IPS-18a (cell line): ENCODE measurements around the gene FFAR4.

ENCODE experiments used
- H3K27ac ChIP-seq: one replicate; pipeline ENCODE4 v1.5.1; 2013; ENCODE audit warnings: low read length
- H3K27me3 ChIP-seq: one replicate; pipeline ENCODE4 v1.6.1; 2013; ENCODE audit warnings: mild to moderate bottlenecking, low read length; ENCODE audit not compliant: control insufficient read depth, insufficient read depth
- H3K36me3 ChIP-seq: one replicate; pipeline ENCODE4 v1.6.1; 2013; ENCODE audit warnings: low read depth, low read length; ENCODE audit not compliant: control insufficient read depth
- H3K4me1 ChIP-seq: one replicate; pipeline ENCODE4 v1.6.1; 2013; ENCODE audit warnings: low read depth, low read length; ENCODE audit not compliant: control insufficient read depth
- H3K4me3 ChIP-seq: one replicate; pipeline ENCODE4 v1.5.1; 2013; ENCODE audit warnings: low read length
- H3K9ac ChIP-seq: one replicate; pipeline ENCODE4 v1.6.1; 2013; ENCODE audit warnings: mild to moderate bottlenecking, low read length, moderate library complexity
- H3K9me3 ChIP-seq: one replicate; pipeline ENCODE4 v1.6.1; 2013; ENCODE audit warnings: low read depth, low read length; ENCODE audit not compliant: control insufficient read depth

Gene FFAR4

GRCh38 chr10:93573924-93574323 is 7.5 kb downstream of the FFAR4 start:
- Histone ChIP-seq H3K9me3 (no peaks in the 10 kb centered on the region), H3K9ac (no peak overlapping the region), H3K4me1 (no peaks in the 10 kb centered on the region), H3K27ac (no peak overlapping the region), H3K27me3 (peaks cover 35% of the 10 kb centered on the region), H3K36me3 (no peaks in the 10 kb centered on the region), H3K4me3 (no peak overlapping the region)

- peaks cover 7% of the 10 kb centered on the region for H3K27me3 ChIP-seq
- no peaks in the 10 kb centered on the region for H3K36me3 ChIP-seq
- no peak overlapping the region for H3K9ac ChIP-seq
- H3K9me3 ChIP-seq, result no peaks in the 10 kb centered on the region
- no peak overlapping the region for H3K4me3 ChIP-seq
- H3K4me1 ChIP-seq, result no peaks in the 10 kb centered on the region
- H3K27ac ChIP-seq, result no peak overlapping the region
These were observed 10.4 kb downstream of the FFAR4 start for GRCh38 chr10:93576888-93577287.

GRCh38 chr10:93577565-93577964 is 11.1 kb downstream of the FFAR4 start:
- Histone ChIP-seq H3K4me1 (no peaks in the 10 kb centered on the region), H3K9me3 (no peaks in the 10 kb centered on the region), H3K36me3 (no peaks in the 10 kb centered on the region), H3K27ac (no peak overlapping the region), H3K4me3 (no peak overlapping the region), H3K27me3 (no peaks in the 10 kb centered on the region), H3K9ac (no peak overlapping the region)

GRCh38 chr10:93579089-93579488 is 12.6 kb downstream of the FFAR4 start:
- H3K4me1 ChIP-seq, result no peaks in the 10 kb centered on the region
- no peaks in the 10 kb centered on the region for H3K36me3 ChIP-seq
- H3K9me3 ChIP-seq, result no peaks in the 10 kb centered on the region
- no peak overlapping the region for H3K9ac ChIP-seq
- no peak overlapping the region for H3K4me3 ChIP-seq
- no peaks in the 10 kb centered on the region for H3K27me3 ChIP-seq
- no peak overlapping the region for H3K27ac ChIP-seq

GRCh38 chr10:93579985-93580711 is 13.7 kb downstream of the FFAR4 start:
- Histone ChIP-seq H3K9ac (no peak overlapping the region), H3K4me1 (no peaks in the 10 kb centered on the region), H3K36me3 (no peaks in the 10 kb centered on the region), H3K9me3 (no peaks in the 10 kb centered on the region), H3K27me3 (no peaks in the 10 kb centered on the region), H3K27ac (no peak overlapping the region), H3K4me3 (no peak overlapping the region)

GRCh38 chr10:93580828-93581227 is 14.4 kb downstream of the FFAR4 start:
- H3K9ac ChIP-seq, result no peak overlapping the region
- H3K9me3 ChIP-seq, result no peaks in the 10 kb centered on the region
- H3K27me3 ChIP-seq, result no peaks in the 10 kb centered on the region

GRCh38 chr10:93584445-93584844 is 18.0 kb downstream of the FFAR4 start:
- Histone ChIP-seq H3K27ac (no peak overlapping the region), H3K36me3 (no peaks in the 10 kb centered on the region), H3K27me3 (no peaks in the 10 kb centered on the region)

More at GRCh38 chr10:93580828-93581227, 14.4 kb downstream of the FFAR4 start:
- no peaks in the 10 kb centered on the region for H3K4me1 ChIP-seq
- H3K36me3 ChIP-seq, result no peaks in the 10 kb centered on the region
- H3K4me3 ChIP-seq, result no peak overlapping the region
- H3K27ac ChIP-seq, result no peak overlapping the region

GRCh38 chr10:93589648-93590562 is 23.4 kb downstream of the FFAR4 start:
- H3K27me3 ChIP-seq, result no peaks in the 10 kb centered on the region
- H3K4me1 ChIP-seq, result no peaks in the 10 kb centered on the region
- H3K36me3 ChIP-seq, result no peaks in the 10 kb centered on the region
- H3K9ac ChIP-seq, result no peak overlapping the region
- H3K9me3 ChIP-seq, result no peaks in the 10 kb centered on the region
- no peak overlapping the region for H3K27ac ChIP-seq
- no peak overlapping the region for H3K4me3 ChIP-seq

More at GRCh38 chr10:93584445-93584844, 18.0 kb downstream of the FFAR4 start:
- H3K9me3 ChIP-seq, result no peaks in the 10 kb centered on the region
- H3K9ac ChIP-seq, result no peak overlapping the region
- no peaks in the 10 kb centered on the region for H3K4me1 ChIP-seq
- H3K4me3 ChIP-seq, result no peak overlapping the region

GRCh38 chr10:93590638-93591037 is 24.2 kb downstream of the FFAR4 start:
- Histone ChIP-seq H3K36me3 (no peaks in the 10 kb centered on the region), H3K27ac (no peak overlapping the region), H3K4me1 (no peaks in the 10 kb centered on the region), H3K27me3 (no peaks in the 10 kb centered on the region), H3K9ac (no peak overlapping the region), H3K4me3 (no peak overlapping the region), H3K9me3 (no peaks in the 10 kb centered on the region)

GRCh38 chr10:93591065-93591808 is 24.8 kb downstream of the FFAR4 start:
- no peaks in the 10 kb centered on the region for H3K27me3 ChIP-seq

GRCh38 chr10:93593254-93593653 is 26.8 kb downstream of the FFAR4 start:
- Histone ChIP-seq H3K4me1 (peaks cover 3% of the 10 kb centered on the region), H3K27me3 (no peaks in the 10 kb centered on the region), H3K9me3 (no peaks in the 10 kb centered on the region), H3K36me3 (no peaks in the 10 kb centered on the region), H3K9ac (no peak overlapping the region), H3K27ac (no peak overlapping the region), H3K4me3 (no peak overlapping the region)

More at GRCh38 chr10:93591065-93591808, 24.8 kb downstream of the FFAR4 start:
- H3K9me3 ChIP-seq, result no peaks in the 10 kb centered on the region
- H3K4me3 ChIP-seq, result no peak overlapping the region
- no peaks in the 10 kb centered on the region for H3K36me3 ChIP-seq
- H3K9ac ChIP-seq, result no peak overlapping the region
- no peak overlapping the region for H3K27ac ChIP-seq
- H3K4me1 ChIP-seq, result peaks cover 3% of the 10 kb centered on the region
